Caco-2 (cell line): ENCODE results near the gene ENPP1. TPM values are rescaled to one million over a fixed set of nuclear protein-coding genes. Genes with fewer than 3 reads are reported as not detected.

Experiments used
- BruUV-seq: library from RNA; stranded (reverse); fragments of 400-500 nt; replicated peaks from 2 replicates; lab custom pipeline; 2021; lab: Mats Ljungman, UMichigan
- CTCF ChIA-PET: fragments of 300-600 bp; sonication (Branson Sonifier 250); formaldehyde crosslinking; loops from one replicate; lab custom pipeline; 2022; ENCODE audit warnings: antibody characterized with exemption; lab: Charles Lee
- POLR2A ChIA-PET: fragments of 300-600 bp; sonication (Branson Sonifier 250); formaldehyde crosslinking; loops from one replicate; lab custom pipeline; 2022; ENCODE audit warnings: antibody characterized with exemption; lab: Charles Lee
- DNase-seq, 2 experiments: peaks; one replicate each; pipeline versions ENCODE4 v3.0.0 to v3.0.0-alpha.2; 2020 to 2022
- H3K27me3 ChIP-seq: replicated peaks from 2 replicates; pipeline ENCODE4 v1.6.0; 2011; ENCODE audit warnings: low read length; ENCODE audit not compliant: control insufficient read depth, insufficient read depth
- H3K36me3 ChIP-seq: 2 replicates; pipeline ENCODE4 v1.5.1; 2011; ENCODE audit warnings: low read length; ENCODE audit not compliant: control insufficient read depth, insufficient read depth
- H3K4me1 ChIP-seq: fragments of 250-450 bp; sonication (Bioruptor Pico); 2 replicates; pipeline ENCODE4 v1.5.1; 2020; ENCODE audit warnings: mild to moderate bottlenecking
- H3K4me3 ChIP-seq: 2 replicates; pipeline ENCODE4 v1.5.1; 2011; ENCODE audit warnings: low read depth, mild to moderate bottlenecking, control low read depth, low read length
- H3K9me3 ChIP-seq: fragments of 250-450 bp; sonication (Bioruptor Pico); 2 replicates; pipeline ENCODE4 v1.5.1; 2020; ENCODE audit warnings: mild to moderate bottlenecking, moderate library complexity
- H3K27ac Mint-ChIP-seq: one replicate; pipeline ENCODE4 v1.8.0; 2022; ENCODE audit warnings: mixed read lengths; ENCODE audit not compliant: unreplicated experiment
- H3K27me3 Mint-ChIP-seq: one replicate; pipeline ENCODE4 v1.8.0; 2022; ENCODE audit warnings: mixed read lengths; ENCODE audit not compliant: insufficient read depth, unreplicated experiment
- H3K36me3 Mint-ChIP-seq: one replicate; pipeline ENCODE4 v1.8.0; 2022; ENCODE audit warnings: mild to moderate bottlenecking, mixed read lengths; ENCODE audit not compliant: insufficient read depth, unreplicated experiment
- H3K4me1 Mint-ChIP-seq: one replicate; pipeline ENCODE4 v1.8.0; 2022; ENCODE audit warnings: low read depth, mixed read lengths; ENCODE audit not compliant: unreplicated experiment
- H3K4me3 Mint-ChIP-seq: one replicate; pipeline ENCODE4 v1.8.0; 2022; ENCODE audit warnings: mild to moderate bottlenecking, moderate library complexity, mixed read lengths; ENCODE audit not compliant: unreplicated experiment
- H3K9me3 Mint-ChIP-seq: one replicate; pipeline ENCODE4 v1.8.0; 2022; ENCODE audit warnings: mixed read lengths; ENCODE audit not compliant: unreplicated experiment
- CTCF ChIP-seq, 2 experiments: fragments of 200-600 bp in 1 of 2; IDR thresholded peaks; 1 replicate in 1 of 2; 2 replicates in 1 of 2; pipeline versions ENCODE4 v1.5.1 to v1.8.0; 2011 to 2022; ENCODE audit warnings: antibody characterized with exemption in 1 of 2, control low read depth in 1 of 2, inconsistent platforms in 1 of 2, low read depth in 1 of 2, low read length in 1 of 2, mild to moderate bottlenecking in 1 of 2, moderate library complexity in 1 of 2; ENCODE audit not compliant: insufficient read depth in 1 of 2, severe bottlenecking in 1 of 2, unreplicated experiment in 1 of 2
- intact Hi-C: fragments of 100-400 bp; cut with micrococcal nuclease; formaldehyde crosslinking; loops from one replicate; pipeline ENCODE4 v1.10.0; 2022; ENCODE audit not compliant: unreplicated experiment
- total RNA-seq: library from RNA; stranded (reverse); gene quantifications from 2 replicates; pipeline ENCODE4 v1.2.3, GENCODE V29; 2022

ENPP1 gene
- total RNA-seq, 1 experiment from 2014 or later: 4.8 TPM

GRCh38 chr6:131894493-131895424 is 86.9 kb downstream of the ENPP1 start:
- Histone ChIP-seq H3K36me3 (no peaks in the 10 kb centered on the region), H3K4me3 (no peak overlapping the region), H3K27me3 (no peaks in the 10 kb centered on the region), H3K9me3 (no peaks in the 10 kb centered on the region; the same call in none of the 2 replicates), H3K4me1 (peaks cover 34% of the 10 kb centered on the region)
- Mint-ChIP-seq H3K27me3 (no peaks in the 10 kb centered on the region), H3K9me3 (no peaks in the 10 kb centered on the region), H3K4me3 (peak overlapping the region; percentile 26), H3K27ac (peak overlapping the region; percentile 7), H3K4me1 (peaks cover 12% of the 10 kb centered on the region), H3K36me3 (peaks cover 6% of the 10 kb centered on the region)
- intact Hi-C loops: loop anchor here (1.0 to 10.0 kb wide), 3 partner anchors 16 to 90 kb away; partner anchors contain the start of gene ENPP1
- no peak for TF ChIP-seq CTCF (IDR thresholded peaks at IDR 0.05; ENCODE audit: insufficient read depth in 1 of 2, low read depth in 1 of 2, low read length in 1 of 2, severe bottlenecking in 1 of 2, unreplicated experiment in 1 of 2)
- DNase-seq: peak; percentile 45 to 63
- POLR2A ChIA-PET: interaction anchor here (1.0 kb wide), 1 partner anchor 57 kb away, joined by 6 read pairs; the partner anchor contains the start of gene CCN2
- no TSS peak for BruUV-seq
- CTCF ChIA-PET: interaction anchor here (0.6 kb wide), 1 partner anchor 361 kb away, joined by 3 read pairs; no protein-coding TSS in a partner anchor

- no peaks in the 10 kb centered on the region for H3K27me3 Mint-ChIP-seq
- ChIA-PET POLR2A (no interaction called here), CTCF (interaction anchor here (1.0 kb wide), 1 partner anchor 28 kb away, joined by 3 read pairs; no protein-coding TSS in a partner anchor)
- H3K4me1 Mint-ChIP-seq: peaks cover 12% of the 10 kb centered on the region
- Histone ChIP-seq H3K27me3 (no peaks in the 10 kb centered on the region), H3K9me3 (no peaks in the 10 kb centered on the region; the same call in none of the 2 replicates), H3K4me1 (peaks cover 34% of the 10 kb centered on the region), H3K4me3 (no peak overlapping the region), H3K36me3 (no peaks in the 10 kb centered on the region)
- TF ChIP-seq CTCF (IDR thresholded peaks at IDR 0.05; ENCODE audit: insufficient read depth in 1 of 2, low read depth in 1 of 2, low read length in 1 of 2, severe bottlenecking in 1 of 2, unreplicated experiment in 1 of 2): no peak
- peaks cover 3% of the 10 kb centered on the region for H3K36me3 Mint-ChIP-seq
- intact Hi-C loops: loop anchor here (5.0 to 10.0 kb wide), 2 partner anchors 35 to 92 kb away; partner anchors contain the start of gene ENPP1
- no peak overlapping the region for H3K27ac Mint-ChIP-seq
- no peak for DNase-seq
- H3K4me3 Mint-ChIP-seq: no peak overlapping the region
- H3K9me3 Mint-ChIP-seq: no peaks in the 10 kb centered on the region
- no TSS peak for BruUV-seq
Measured at GRCh38 chr6:131897050-131897435, 89.2 kb downstream of the ENPP1 start.

GRCh38 chr6:131897621-131898020 is 89.8 kb downstream of the ENPP1 start:
- Histone ChIP-seq H3K4me3 (no peak overlapping the region), H3K27me3 (no peaks in the 10 kb centered on the region), H3K4me1 (peaks cover 29% of the 10 kb centered on the region), H3K9me3 (no peaks in the 10 kb centered on the region; the same call in none of the 2 replicates), H3K36me3 (no peaks in the 10 kb centered on the region)
- TF ChIP-seq CTCF (IDR thresholded peaks at IDR 0.05; ENCODE audit: insufficient read depth in 1 of 2, low read depth in 1 of 2, low read length in 1 of 2, severe bottlenecking in 1 of 2, unreplicated experiment in 1 of 2): no peak
- Mint-ChIP-seq H3K4me1 (peaks cover 12% of the 10 kb centered on the region), H3K27me3 (no peaks in the 10 kb centered on the region), H3K36me3 (no peaks in the 10 kb centered on the region), H3K27ac (no peak overlapping the region), H3K9me3 (no peaks in the 10 kb centered on the region), H3K4me3 (no peak overlapping the region)
- intact Hi-C loops: loop anchor here (5.0 to 10.0 kb wide), 2 partner anchors 35 to 93 kb away; partner anchors contain the start of gene ENPP1
- BruUV-seq: no TSS peak
- DNase-seq: no peak
- ChIA-PET CTCF (interaction anchor here (1.0 kb wide), 1 partner anchor 27 kb away, joined by 3 read pairs; no protein-coding TSS in a partner anchor), POLR2A (no interaction called here)
